Measurements from ENCODE around the gene DEPDC5.

DEPDC5 gene

GRCh38 chr22:31826443-31826842 lies 72.6 kb downstream of the DEPDC5 start:
- H3K36me3 Mint-ChIP-seq (ENCODE audit: insufficient read depth), result peaks cover 24% of the 10 kb centered on the region
- ATAC-seq (replicated peaks; ENCODE audit: extremely low read depth, poor library complexity, severe bottlenecking), result no peak
- no peak overlapping the region for H3K4me3 Mint-ChIP-seq

GRCh38 chr22:31828739-31829138 lies 74.9 kb downstream of the DEPDC5 start:
- no peak overlapping the region for H3K4me3 Mint-ChIP-seq
- peaks cover 17% of the 10 kb centered on the region for H3K36me3 Mint-ChIP-seq (ENCODE audit: insufficient read depth)
- no peaks in the 10 kb centered on the region for H3K9me3 Mint-ChIP-seq
- H3K27me3 Mint-ChIP-seq, result no peaks in the 10 kb centered on the region
- no peaks in the 10 kb centered on the region for H3K4me1 Mint-ChIP-seq
- ATAC-seq (replicated peaks; ENCODE audit: extremely low read depth, poor library complexity, severe bottlenecking), result no peak
- no peak for DNase-seq (ENCODE audit: low spot score in 2 of 2)
- H3K27ac Mint-ChIP-seq (ENCODE audit: low read depth), result no peak overlapping the region

More at GRCh38 chr22:31826443-31826842, 72.6 kb downstream of the DEPDC5 start:
- DNase-seq (ENCODE audit: low spot score in 2 of 2), result no peak
- H3K27me3 Mint-ChIP-seq, result no peaks in the 10 kb centered on the region
- H3K4me1 Mint-ChIP-seq, result no peaks in the 10 kb centered on the region
- no peak overlapping the region for H3K27ac Mint-ChIP-seq (ENCODE audit: low read depth)
- H3K9me3 Mint-ChIP-seq, result no peaks in the 10 kb centered on the region

- no peak overlapping the region for H3K4me3 Mint-ChIP-seq
- DNase-seq (ENCODE audit: low spot score in 2 of 2) (no peak), ATAC-seq (replicated peaks; ENCODE audit: extremely low read depth, poor library complexity, severe bottlenecking) (no peak)
- no peaks in the 10 kb centered on the region for H3K9me3 Mint-ChIP-seq
- no peaks in the 10 kb centered on the region for H3K27me3 Mint-ChIP-seq
- H3K4me1 Mint-ChIP-seq, result no peaks in the 10 kb centered on the region
- H3K36me3 Mint-ChIP-seq (ENCODE audit: insufficient read depth), result peaks cover 15% of the 10 kb centered on the region
- no peak overlapping the region for H3K27ac Mint-ChIP-seq (ENCODE audit: low read depth)
These were observed 75.7 kb downstream of the DEPDC5 start for GRCh38 chr22:31829505-31829904.

GRCh38 chr22:31830721-31831070 lies 76.9 kb downstream of the DEPDC5 start:
- ATAC-seq (replicated peaks; ENCODE audit: extremely low read depth, poor library complexity, severe bottlenecking), result no peak
- H3K27ac Mint-ChIP-seq (ENCODE audit: low read depth), result peak overlapping the region; percentile 2
- no peak for DNase-seq (ENCODE audit: low spot score in 2 of 2)
- no peaks in the 10 kb centered on the region for H3K9me3 Mint-ChIP-seq
- H3K4me3 Mint-ChIP-seq, result no peak overlapping the region
- H3K36me3 Mint-ChIP-seq (ENCODE audit: insufficient read depth), result peaks cover 19% of the 10 kb centered on the region
- no peaks in the 10 kb centered on the region for H3K4me1 Mint-ChIP-seq
- H3K27me3 Mint-ChIP-seq, result no peaks in the 10 kb centered on the region

- Mint-ChIP-seq H3K4me3 (no peak overlapping the region), H3K4me1 (no peaks in the 10 kb centered on the region), H3K9me3 (no peaks in the 10 kb centered on the region), H3K36me3 (ENCODE audit: insufficient read depth) (peaks cover 24% of the 10 kb centered on the region), H3K27ac (ENCODE audit: low read depth) (no peak overlapping the region), H3K27me3 (no peaks in the 10 kb centered on the region)
- no peak for ATAC-seq (replicated peaks; ENCODE audit: extremely low read depth, poor library complexity, severe bottlenecking)
- DNase-seq (ENCODE audit: low spot score in 2 of 2), result no peak
These were observed 80.1 kb downstream of the DEPDC5 start for GRCh38 chr22:31833930-31834329.

- no peaks in the 10 kb centered on the region for H3K4me1 Mint-ChIP-seq
- H3K27me3 Mint-ChIP-seq, result no peaks in the 10 kb centered on the region
- DNase-seq (ENCODE audit: low spot score in 2 of 2), result no peak
- H3K27ac Mint-ChIP-seq (ENCODE audit: low read depth), result peak overlapping the region; percentile 52
- peaks cover 27% of the 10 kb centered on the region for H3K36me3 Mint-ChIP-seq (ENCODE audit: insufficient read depth)
- no peak overlapping the region for H3K4me3 Mint-ChIP-seq
- H3K9me3 Mint-ChIP-seq, result no peaks in the 10 kb centered on the region
- ATAC-seq (replicated peaks; ENCODE audit: extremely low read depth, poor library complexity, severe bottlenecking), result no peak
These were observed 82.2 kb downstream of the DEPDC5 start for GRCh38 chr22:31836010-31836409.

GRCh38 chr22:31838917-31839316 lies 85.1 kb downstream of the DEPDC5 start:
- no peaks in the 10 kb centered on the region for H3K4me1 Mint-ChIP-seq
- H3K27ac Mint-ChIP-seq (ENCODE audit: low read depth), result no peak overlapping the region
- ATAC-seq (replicated peaks; ENCODE audit: extremely low read depth, poor library complexity, severe bottlenecking) (no peak), DNase-seq (ENCODE audit: low spot score in 2 of 2) (no peak)
- H3K36me3 Mint-ChIP-seq (ENCODE audit: insufficient read depth), result peaks cover 35% of the 10 kb centered on the region
- no peaks in the 10 kb centered on the region for H3K9me3 Mint-ChIP-seq
- H3K4me3 Mint-ChIP-seq, result no peak overlapping the region
- H3K27me3 Mint-ChIP-seq, result no peaks in the 10 kb centered on the region

- Mint-ChIP-seq H3K27ac (ENCODE audit: low read depth) (no peak overlapping the region), H3K9me3 (no peaks in the 10 kb centered on the region), H3K4me3 (no peak overlapping the region), H3K36me3 (ENCODE audit: insufficient read depth) (peaks cover 42% of the 10 kb centered on the region), H3K4me1 (no peaks in the 10 kb centered on the region), H3K27me3 (no peaks in the 10 kb centered on the region)
- ATAC-seq (replicated peaks; ENCODE audit: extremely low read depth, poor library complexity, severe bottlenecking) (no peak), DNase-seq (ENCODE audit: low spot score in 2 of 2) (no peak)
These were observed 86.2 kb downstream of the DEPDC5 start for GRCh38 chr22:31839986-31840385.

- Mint-ChIP-seq H3K9me3 (no peaks in the 10 kb centered on the region), H3K4me1 (no peaks in the 10 kb centered on the region), H3K27me3 (no peaks in the 10 kb centered on the region), H3K4me3 (no peak overlapping the region), H3K27ac (ENCODE audit: low read depth) (no peak overlapping the region), H3K36me3 (ENCODE audit: insufficient read depth) (peaks cover 47% of the 10 kb centered on the region)
- DNase-seq (ENCODE audit: low spot score in 2 of 2) (no peak), ATAC-seq (replicated peaks; ENCODE audit: extremely low read depth, poor library complexity, severe bottlenecking) (no peak)
These were observed 86.8 kb downstream of the DEPDC5 start for GRCh38 chr22:31840585-31840984.

- no peak overlapping the region for H3K27ac Mint-ChIP-seq (ENCODE audit: low read depth)
- H3K4me3 Mint-ChIP-seq, result no peak overlapping the region
- H3K27me3 Mint-ChIP-seq, result no peaks in the 10 kb centered on the region
- no peaks in the 10 kb centered on the region for H3K9me3 Mint-ChIP-seq
- peaks cover 52% of the 10 kb centered on the region for H3K36me3 Mint-ChIP-seq (ENCODE audit: insufficient read depth)
- no peaks in the 10 kb centered on the region for H3K4me1 Mint-ChIP-seq
- DNase-seq (ENCODE audit: low spot score in 2 of 2) (no peak), ATAC-seq (replicated peaks; ENCODE audit: extremely low read depth, poor library complexity, severe bottlenecking) (no peak)
These were observed 87.4 kb downstream of the DEPDC5 start for GRCh38 chr22:31841078-31841827.

- H3K4me3 Mint-ChIP-seq, result no peak overlapping the region
- H3K36me3 Mint-ChIP-seq (ENCODE audit: insufficient read depth), result peaks cover 48% of the 10 kb centered on the region
- H3K27ac Mint-ChIP-seq (ENCODE audit: low read depth), result no peak overlapping the region
- no peaks in the 10 kb centered on the region for H3K27me3 Mint-ChIP-seq
- no peaks in the 10 kb centered on the region for H3K4me1 Mint-ChIP-seq
- ATAC-seq (replicated peaks; ENCODE audit: extremely low read depth, poor library complexity, severe bottlenecking), result no peak
- H3K9me3 Mint-ChIP-seq, result no peaks in the 10 kb centered on the region
- DNase-seq (ENCODE audit: low spot score in 2 of 2), result no peak
These were observed 89.7 kb downstream of the DEPDC5 start for GRCh38 chr22:31843526-31843925.

GRCh38 chr22:31844941-31845340 lies 91.1 kb downstream of the DEPDC5 start:
- no peaks in the 10 kb centered on the region for H3K9me3 Mint-ChIP-seq
- ATAC-seq (replicated peaks; ENCODE audit: extremely low read depth, poor library complexity, severe bottlenecking) (no peak), DNase-seq (ENCODE audit: low spot score in 2 of 2) (no peak)
- peaks cover 48% of the 10 kb centered on the region for H3K36me3 Mint-ChIP-seq (ENCODE audit: insufficient read depth)
- H3K4me3 Mint-ChIP-seq, result no peak overlapping the region
- H3K4me1 Mint-ChIP-seq, result no peaks in the 10 kb centered on the region
- no peak overlapping the region for H3K27ac Mint-ChIP-seq (ENCODE audit: low read depth)
- H3K27me3 Mint-ChIP-seq, result no peaks in the 10 kb centered on the region

GRCh38 chr22:31846161-31847115 lies 92.6 kb downstream of the DEPDC5 start:
- Mint-ChIP-seq H3K27me3 (no peaks in the 10 kb centered on the region), H3K27ac (ENCODE audit: low read depth) (no peak overlapping the region), H3K4me1 (no peaks in the 10 kb centered on the region), H3K36me3 (ENCODE audit: insufficient read depth) (peaks cover 52% of the 10 kb centered on the region), H3K4me3 (no peak overlapping the region), H3K9me3 (no peaks in the 10 kb centered on the region)
- ATAC-seq (replicated peaks; ENCODE audit: extremely low read depth, poor library complexity, severe bottlenecking), result no peak
- DNase-seq (ENCODE audit: low spot score in 2 of 2), result no peak

Data from central memory CD8-positive, alpha-beta T cell (primary cell).